Suprapubic skin (tissue), 4 donors: ENCODE results near the gene SLC39A7. TPM values are rescaled to one million over a fixed set of nuclear protein-coding genes. Genes with fewer than 3 reads are reported as not detected.

Experiments
- DNase-seq, 2 donors: peaks; one replicate each; pipeline ENCODE4 v3.0.0-alpha.2; 2019; ENCODE audit warnings: low spot score in 2 of 2
- H3K27ac ChIP-seq: fragments of 200-600 bp; sonication (generic); one replicate; pipeline ENCODE4 v1.5.1; 2019
- H3K27me3 ChIP-seq: fragments of 200-600 bp; sonication (generic); one replicate; pipeline ENCODE4 v1.5.1; 2019
- H3K36me3 ChIP-seq: fragments of 200-600 bp; sonication (generic); one replicate; pipeline ENCODE4 v1.5.1; 2019
- H3K4me1 ChIP-seq: fragments of 200-600 bp; sonication (generic); one replicate; pipeline ENCODE4 v1.5.1; 2019
- H3K4me3 ChIP-seq: fragments of 200-600 bp; sonication (generic); one replicate; pipeline ENCODE4 v1.5.1; 2019; ENCODE audit warnings: mild to moderate bottlenecking
- H3K9me3 ChIP-seq: fragments of 200-600 bp; sonication (generic); one replicate; pipeline ENCODE4 v1.5.1; 2019
- CTCF ChIP-seq, 2 donors: fragments of 200-600 bp in 1 of 2; fragments of 450-650 bp in 1 of 2; sonication (generic) in 1 of 2; IDR thresholded peaks; one replicate each; pipeline ENCODE4 v1.5.1; 2016 to 2019; ENCODE audit warnings: antibody characterized with exemption in 2 of 2, mild to moderate bottlenecking in 1 of 2, moderate library complexity in 1 of 2
- EP300 ChIP-seq: sonication (generic); formaldehyde crosslinking; IDR thresholded peaks from one replicate; pipeline ENCODE4 v1.6.1; 2017; ENCODE audit warnings: antibody characterized with exemption
- POLR2A ChIP-seq, 2 donors: fragments of 450-650 bp; IDR thresholded peaks; one replicate each; pipeline ENCODE4 v1.6.1; 2017; ENCODE audit warnings: antibody characterized with exemption in 2 of 2, mild to moderate bottlenecking in 2 of 2, moderate library complexity in 2 of 2
- POLR2AphosphoS5 ChIP-seq, 3 donors: sonication (generic); formaldehyde crosslinking; IDR thresholded peaks; one replicate each; pipeline ENCODE4 v1.6.1; 2017; ENCODE audit warnings: antibody characterized with exemption in 3 of 3
- WGBS: methylation state at CpG from one replicate; pipeline ENCODE4 v1.1.5; 2018; 5-methylcytosine and 5-hydroxymethylcytosine counted together
- total RNA-seq, 4 donors: library from RNA; depleted of rRNA; stranded (reverse); fragments of >200 nt; gene quantifications; one replicate each; pipeline ENCODE4 v1.1.0, GENCODE V29; 2016

The SLC39A7 gene
- total RNA-seq, 4 donors from 2014 or later = 29.3 to 46.3 (median 41.9) TPM

DNA sequence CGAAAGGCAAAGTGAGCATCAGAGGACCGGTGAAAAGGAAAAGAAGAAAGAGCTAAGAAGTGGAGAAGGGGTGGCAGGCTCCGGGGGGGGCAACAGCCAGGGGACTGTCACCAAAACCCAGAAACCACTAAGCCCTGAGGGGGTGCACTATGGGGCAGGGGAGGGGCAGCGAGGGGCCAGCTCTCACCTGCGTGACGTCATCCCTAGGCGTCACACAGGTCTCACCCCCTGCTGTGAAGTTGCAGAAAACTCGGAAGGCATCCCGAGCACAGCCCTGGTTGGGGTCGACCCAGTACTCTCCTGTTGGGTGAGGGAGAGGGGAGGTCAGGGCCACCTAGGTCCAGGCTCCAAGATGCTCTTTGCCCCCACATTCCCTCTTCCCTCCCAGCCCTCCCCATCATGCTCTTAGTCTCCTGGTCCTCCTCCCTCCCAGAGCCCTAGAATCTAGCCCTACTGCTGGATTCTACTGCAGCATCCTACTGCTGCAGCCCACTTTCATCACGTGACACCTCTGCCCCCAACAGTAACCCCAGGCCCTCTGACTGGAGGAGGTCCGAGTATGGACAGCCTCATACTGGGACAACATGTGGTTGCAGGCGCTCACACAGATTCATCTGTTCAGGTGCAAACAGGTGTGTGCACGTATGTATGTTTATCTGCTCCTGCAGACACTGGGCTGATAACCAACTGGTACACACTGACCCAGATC lies 35.8 kb upstream of the SLC39A7 start:
- no peak for TF ChIP-seq POLR2A (IDR thresholded peaks at IDR 0.05)
- H3K4me1 ChIP-seq = peaks cover 20% of the 10 kb centered on the region
- H3K27me3 ChIP-seq = no peaks in the 10 kb centered on the region
- DNase-seq = no peak
- no peaks in the 10 kb centered on the region for H3K36me3 ChIP-seq
- H3K27ac ChIP-seq = no peak overlapping the region
- H3K9me3 ChIP-seq = no peaks in the 10 kb centered on the region
- WGBS = 53% methylated on average over 11 of the region's 14 CpGs
- H3K4me3 ChIP-seq = no peak overlapping the region

DNA sequence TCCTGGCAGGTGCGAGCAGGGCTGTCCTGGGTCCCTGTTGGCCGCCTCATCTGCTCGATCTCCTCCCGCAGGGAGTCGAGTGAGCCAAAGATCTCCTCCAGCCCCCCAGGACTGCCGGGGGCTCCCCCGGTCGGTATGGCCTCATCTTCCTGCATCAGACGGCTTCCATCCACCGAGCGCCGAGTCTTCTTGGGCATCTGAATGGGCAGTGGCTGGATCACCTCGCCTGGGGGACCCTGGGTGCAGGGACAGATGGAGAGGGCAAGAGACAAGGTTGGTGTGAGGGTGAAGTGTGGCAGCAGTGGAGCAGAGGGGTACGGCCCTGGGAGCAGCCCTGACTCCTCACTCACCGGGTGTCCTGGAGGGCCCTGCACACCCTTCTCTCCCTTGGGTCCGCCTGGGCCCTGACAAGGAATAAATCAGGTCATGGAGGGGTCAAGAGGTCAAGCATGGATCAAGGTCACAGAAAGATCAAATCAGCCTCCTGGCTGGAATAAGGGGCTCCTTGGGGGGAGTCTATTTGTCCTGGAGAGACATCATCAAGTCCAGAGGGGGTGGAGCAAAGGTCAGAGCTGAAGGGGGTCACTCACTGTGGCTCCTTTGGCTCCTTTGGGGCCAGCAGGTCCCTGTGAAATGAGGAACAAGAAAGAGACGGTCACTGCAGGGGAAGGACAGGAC lies 34.9 kb upstream of the SLC39A7 start:
- H3K27me3 ChIP-seq = no peaks in the 10 kb centered on the region
- no peaks in the 10 kb centered on the region for H3K9me3 ChIP-seq
- no peak for TF ChIP-seq POLR2A (IDR thresholded peaks at IDR 0.05)
- TF ChIP-seq POLR2AphosphoS5 (IDR thresholded peaks at IDR 0.05) = no peak
- TF ChIP-seq CTCF (IDR thresholded peaks at IDR 0.05) = no peak
- TF ChIP-seq EP300 = no peak
- H3K27ac ChIP-seq = no peak overlapping the region
- H3K36me3 ChIP-seq = no peaks in the 10 kb centered on the region
- no peak overlapping the region for H3K4me3 ChIP-seq
- H3K4me1 ChIP-seq = peaks cover 15% of the 10 kb centered on the region
- no peak for DNase-seq
- WGBS = 87% methylated on average over 9 of the region's 17 CpGs

DNA sequence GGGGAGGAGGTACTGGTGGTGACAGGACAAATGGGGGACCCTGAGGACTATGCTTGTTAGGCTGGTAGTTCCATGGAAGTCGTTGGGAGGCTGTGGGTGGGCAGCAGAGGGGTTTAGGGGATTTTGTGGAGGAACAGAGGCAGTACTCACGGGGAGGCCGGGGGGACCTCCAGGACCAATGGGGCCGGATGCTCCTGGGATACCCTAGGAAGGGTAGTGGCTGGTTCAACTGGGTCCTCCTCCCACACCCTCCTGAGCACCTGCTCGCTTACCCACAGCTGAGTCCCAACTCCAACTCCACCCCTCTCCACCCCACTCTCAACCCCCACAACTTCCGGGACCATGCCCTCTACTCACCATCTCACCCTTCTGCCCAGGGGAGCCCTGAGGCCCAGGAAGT lies 34.3 kb upstream of the SLC39A7 start:
- no peak overlapping the region for H3K27ac ChIP-seq
- DNase-seq = no peak
- H3K36me3 ChIP-seq = no peaks in the 10 kb centered on the region
- no peaks in the 10 kb centered on the region for H3K9me3 ChIP-seq
- no peaks in the 10 kb centered on the region for H3K27me3 ChIP-seq
- TF ChIP-seq CTCF (IDR thresholded peaks at IDR 0.05) (no peak), EP300 (no peak), POLR2A (IDR thresholded peaks at IDR 0.05) (no peak), POLR2AphosphoS5 (IDR thresholded peaks at IDR 0.05) (no peak)
- no peak overlapping the region for H3K4me3 ChIP-seq
- H3K4me1 ChIP-seq = peaks cover 9% of the 10 kb centered on the region
- WGBS = 84% methylated on average over 6 of the region's 6 CpGs

- peaks cover 7% of the 10 kb centered on the region for H3K4me1 ChIP-seq
- 93% methylated on average over 3 of the region's 7 CpGs for WGBS
- H3K36me3 ChIP-seq = no peaks in the 10 kb centered on the region
- no peaks in the 10 kb centered on the region for H3K9me3 ChIP-seq
- no peak overlapping the region for H3K4me3 ChIP-seq
- DNase-seq = no peak
- H3K27ac ChIP-seq = no peak overlapping the region
- TF ChIP-seq CTCF (IDR thresholded peaks at IDR 0.05) (no peak), POLR2AphosphoS5 (IDR thresholded peaks at IDR 0.05) (no peak), POLR2A (IDR thresholded peaks at IDR 0.05) (no peak), EP300 (no peak)
- no peaks in the 10 kb centered on the region for H3K27me3 ChIP-seq
These were observed 33.9 kb upstream of the SLC39A7 start for GRCh38 chr6:33166811-33167210.

DNA sequence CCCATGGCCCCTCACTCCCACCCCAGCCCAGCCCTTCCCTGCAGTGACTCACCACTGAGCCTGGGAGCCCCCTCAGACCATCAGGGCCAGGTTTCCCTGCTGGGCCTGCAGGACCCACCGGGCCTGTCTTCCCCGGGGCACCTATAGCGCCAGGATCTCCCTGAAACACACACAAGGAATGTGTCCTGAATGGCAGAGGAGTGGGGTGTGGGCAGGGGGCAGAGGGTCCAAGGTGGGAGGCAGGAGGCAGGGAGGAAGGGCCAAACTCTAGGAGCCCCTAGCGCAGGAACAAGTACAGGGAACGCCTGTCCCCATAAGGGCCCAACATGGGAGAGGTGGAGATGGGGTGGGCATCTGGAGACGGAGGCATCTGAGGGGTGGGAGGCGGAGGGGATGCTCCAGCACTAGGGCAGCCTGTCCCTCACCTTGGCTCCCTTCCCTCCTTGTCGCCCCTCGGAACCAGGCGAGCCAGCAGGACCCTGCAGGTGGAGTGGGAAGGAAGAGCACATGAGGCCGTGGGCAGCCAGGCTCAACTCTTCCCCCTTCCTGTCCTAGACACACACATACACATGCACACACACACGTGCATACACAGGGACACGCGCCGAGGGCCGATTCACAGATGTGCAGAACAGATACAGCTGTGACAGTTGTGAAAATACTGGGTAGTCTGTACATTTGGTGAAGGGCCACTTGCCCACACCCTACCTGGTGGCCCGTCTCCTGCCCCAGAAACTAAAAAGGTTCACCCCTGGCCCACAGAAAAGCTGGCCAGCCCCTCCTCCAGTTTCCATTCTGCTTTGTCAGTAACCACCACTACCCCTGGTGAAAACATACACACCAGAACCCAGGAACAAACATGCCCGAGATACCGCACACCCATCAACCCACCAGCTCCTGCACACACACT lies 33.0 kb upstream of the SLC39A7 start:
- H3K27ac ChIP-seq = no peak overlapping the region
- no peaks in the 10 kb centered on the region for H3K27me3 ChIP-seq
- H3K36me3 ChIP-seq = no peaks in the 10 kb centered on the region
- H3K4me3 ChIP-seq = no peak overlapping the region
- H3K9me3 ChIP-seq = no peaks in the 10 kb centered on the region
- no peak for DNase-seq
- WGBS = 83% methylated on average over 16 of the region's 19 CpGs
- H3K4me1 ChIP-seq = peaks cover under 1% of the 10 kb centered on the region
- TF ChIP-seq POLR2AphosphoS5 (IDR thresholded peaks at IDR 0.05) (no peak), CTCF (IDR thresholded peaks at IDR 0.05) (no peak), POLR2A (IDR thresholded peaks at IDR 0.05) (no peak), EP300 (no peak)
